ENCODE results near the gene MAP2K1. TPM values are rescaled to one million over a fixed set of nuclear protein-coding genes. Genes with fewer than 3 reads are reported as not detected.

Gene MAP2K1
- total and polyA plus RNA-seq, 2 donors (not counting 1 experiment from before 2014, with no cell fraction given): 32.9 to 40.0 TPM

DNA sequence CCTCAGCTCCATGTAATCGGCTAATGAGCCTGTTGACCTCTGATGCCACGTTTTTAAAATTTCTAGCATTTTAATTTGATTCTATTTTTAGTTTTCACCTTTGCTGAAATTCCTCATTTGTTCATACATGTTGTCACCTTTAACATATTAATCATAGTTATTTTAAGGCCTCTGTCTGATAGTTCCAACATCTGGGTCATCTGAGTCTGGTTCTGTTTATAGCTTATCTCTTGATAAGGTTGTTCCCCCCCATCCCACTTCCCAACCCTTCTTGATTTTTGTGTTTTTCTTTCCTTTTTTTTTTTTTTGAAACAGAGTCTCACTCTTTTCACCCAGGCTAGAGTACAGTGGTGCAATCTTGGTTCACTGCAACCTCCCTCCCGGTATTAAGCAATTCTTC, 36.4 kb downstream of the MAP2K1 start:
- no peak overlapping the region for H3K27ac ChIP-seq (ENCODE audit: insufficient read depth, low read length)
- no peaks in the 10 kb centered on the region for H3K4me1 ChIP-seq (ENCODE audit: control insufficient read depth, extremely low read depth, insufficient read depth, low read length)
- H4K20me1 ChIP-seq (ENCODE audit: control insufficient read depth, extremely low read depth, insufficient read depth, low read length): no peaks in the 10 kb centered on the region
- no peak overlapping the region for H2AFZ ChIP-seq (ENCODE audit: low read length)
- no peak overlapping the region for H3K9ac ChIP-seq (ENCODE audit: insufficient read depth, low read length)
- TF ChIP-seq, protein P1, sequence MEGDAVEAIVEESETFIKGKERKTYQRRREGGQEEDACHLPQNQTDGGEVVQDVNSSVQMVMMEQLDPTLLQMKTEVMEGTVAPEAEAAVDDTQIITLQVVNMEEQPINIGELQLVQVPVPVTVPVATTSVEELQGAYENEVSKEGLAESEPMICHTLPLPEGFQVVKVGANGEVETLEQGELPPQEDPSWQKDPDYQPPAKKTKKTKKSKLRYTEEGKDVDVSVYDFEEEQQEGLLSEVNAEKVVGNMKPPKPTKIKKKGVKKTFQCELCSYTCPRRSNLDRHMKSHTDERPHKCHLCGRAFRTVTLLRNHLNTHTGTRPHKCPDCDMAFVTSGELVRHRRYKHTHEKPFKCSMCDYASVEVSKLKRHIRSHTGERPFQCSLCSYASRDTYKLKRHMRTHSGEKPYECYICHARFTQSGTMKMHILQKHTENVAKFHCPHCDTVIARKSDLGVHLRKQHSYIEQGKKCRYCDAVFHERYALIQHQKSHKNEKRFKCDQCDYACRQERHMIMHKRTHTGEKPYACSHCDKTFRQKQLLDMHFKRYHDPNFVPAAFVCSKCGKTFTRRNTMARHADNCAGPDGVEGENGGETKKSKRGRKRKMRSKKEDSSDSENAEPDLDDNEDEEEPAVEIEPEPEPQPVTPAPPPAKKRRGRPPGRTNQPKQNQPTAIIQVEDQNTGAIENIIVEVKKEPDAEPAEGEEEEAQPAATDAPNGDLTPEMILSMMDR (conservative IDR thresholded peaks at IDR 0.05 in 1 of 2, IDR thresholded peaks at IDR 0.05 in 1 of 2; ENCODE audit: low read depth in 1 of 2, low read length in 2 of 2): no peak
- no peak for TF ChIP-seq EZH2 (IDR thresholded peaks at IDR 0.05; ENCODE audit: low read length, missing control alignments)
- no peaks in the 10 kb centered on the region for H3K36me3 ChIP-seq (ENCODE audit: control insufficient read depth, insufficient read depth, low read length)
- H3K4me2 ChIP-seq (ENCODE audit: extremely low read depth, insufficient read depth, low read length): no peak overlapping the region
- peaks cover 28% of the 10 kb centered on the region for H3K79me2 ChIP-seq (ENCODE audit: control insufficient read depth, insufficient read depth, low read length)
- H3K4me3 ChIP-seq (replicated peaks in 1 of 4; ENCODE audit: control extremely low read depth in 1 of 4, insufficient read depth in 1 of 4, low read depth in 3 of 4, low read length in 4 of 4): no peak overlapping the region
- DNase-seq (ENCODE audit: low read depth in 2 of 2): no peak
- no peaks in the 10 kb centered on the region for H3K9me3 ChIP-seq (ENCODE audit: control insufficient read depth, insufficient read depth, low read depth, low read length)
- H3K27me3 ChIP-seq (ENCODE audit: control insufficient read depth, insufficient read depth, low read length): no peaks in the 10 kb centered on the region

DNA sequence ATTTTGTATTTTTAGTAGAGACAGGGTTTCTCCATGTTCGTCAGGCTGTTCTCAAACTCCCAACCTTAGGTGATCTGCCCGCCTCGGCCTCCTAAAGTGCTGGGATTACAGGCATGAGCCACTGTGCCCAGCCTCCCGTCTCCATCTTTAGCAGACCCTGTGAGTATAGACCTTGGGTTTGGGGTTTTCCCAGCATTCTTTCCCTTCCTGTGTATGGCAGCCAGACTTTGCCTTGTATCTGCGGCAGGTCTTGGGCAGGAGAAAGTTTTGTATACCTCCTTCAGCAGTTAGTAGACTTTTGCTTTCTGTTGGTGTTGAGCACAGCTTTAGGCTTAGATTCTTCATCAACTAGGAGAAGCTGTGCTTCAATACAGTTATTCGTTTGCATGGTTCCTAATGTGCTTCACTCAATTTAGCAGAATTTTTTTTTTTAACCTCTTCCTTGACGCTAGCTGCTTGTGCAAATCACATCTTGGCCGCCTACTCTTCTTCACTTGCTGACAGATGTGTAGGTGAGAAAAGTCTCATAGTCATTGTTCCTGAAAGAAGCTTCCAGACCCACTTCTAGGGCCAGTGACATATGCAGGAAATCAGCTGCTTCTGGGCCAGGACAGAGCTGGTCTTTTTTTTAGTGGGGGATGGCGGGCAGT, 38.4 kb downstream of the MAP2K1 start:
- H2AFZ ChIP-seq (ENCODE audit: low read length): no peak overlapping the region

DNA sequence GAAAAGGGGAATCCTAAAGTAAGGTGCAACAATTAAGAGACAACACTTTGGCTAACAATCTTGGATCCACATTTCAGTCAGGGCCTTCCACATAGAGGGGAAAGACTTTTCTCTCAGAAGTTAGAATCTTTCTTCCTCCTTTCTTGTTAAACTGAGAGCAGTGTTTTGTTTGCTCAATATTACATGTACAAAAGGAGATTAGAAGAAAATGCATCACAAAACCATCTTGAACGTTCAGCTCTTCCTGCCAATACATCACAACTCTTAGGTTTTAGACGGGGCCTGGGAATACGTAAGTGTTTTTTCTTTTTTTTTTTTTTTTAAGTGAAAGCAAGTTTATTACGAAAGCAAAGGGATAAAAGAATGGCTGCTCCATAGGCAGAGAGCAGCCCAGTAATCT, 39.1 kb downstream of the MAP2K1 start:
- H3K9me3 ChIP-seq (ENCODE audit: control insufficient read depth, insufficient read depth, low read depth, low read length): no peaks in the 10 kb centered on the region
- H4K20me1 ChIP-seq (ENCODE audit: control insufficient read depth, extremely low read depth, insufficient read depth, low read length): no peaks in the 10 kb centered on the region
- no peak for DNase-seq (ENCODE audit: low read depth in 2 of 2)
- TF ChIP-seq, protein P1 (conservative IDR thresholded peaks at IDR 0.05 in 1 of 2, IDR thresholded peaks at IDR 0.05 in 1 of 2; ENCODE audit: low read depth in 1 of 2, low read length in 2 of 2): no peak
- TF ChIP-seq EZH2 (IDR thresholded peaks at IDR 0.05; ENCODE audit: low read length, missing control alignments): no peak
- H3K4me2 ChIP-seq (ENCODE audit: extremely low read depth, insufficient read depth, low read length): no peak overlapping the region
- H3K36me3 ChIP-seq (ENCODE audit: control insufficient read depth, insufficient read depth, low read length): no peaks in the 10 kb centered on the region
- H3K27ac ChIP-seq (ENCODE audit: insufficient read depth, low read length): no peak overlapping the region
- no peaks in the 10 kb centered on the region for H3K4me1 ChIP-seq (ENCODE audit: control insufficient read depth, extremely low read depth, insufficient read depth, low read length)
- H3K27me3 ChIP-seq (ENCODE audit: control insufficient read depth, insufficient read depth, low read length): no peaks in the 10 kb centered on the region
- H3K79me2 ChIP-seq (ENCODE audit: control insufficient read depth, insufficient read depth, low read length): peaks cover 31% of the 10 kb centered on the region
- no peak overlapping the region for H2AFZ ChIP-seq (ENCODE audit: low read length)
- no peak overlapping the region for H3K4me3 ChIP-seq (replicated peaks in 1 of 4; ENCODE audit: control extremely low read depth in 1 of 4, insufficient read depth in 1 of 4, low read depth in 3 of 4, low read length in 4 of 4)
- H3K9ac ChIP-seq (ENCODE audit: insufficient read depth, low read length): no peak overlapping the region

More for the DNA sequence above, 38.4 kb downstream of the MAP2K1 start:
- TF ChIP-seq, protein P1 (conservative IDR thresholded peaks at IDR 0.05 in 1 of 2, IDR thresholded peaks at IDR 0.05 in 1 of 2; ENCODE audit: low read depth in 1 of 2, low read length in 2 of 2): no peak
- no peak for TF ChIP-seq EZH2 (IDR thresholded peaks at IDR 0.05; ENCODE audit: low read length, missing control alignments)
- H3K36me3 ChIP-seq (ENCODE audit: control insufficient read depth, insufficient read depth, low read length): no peaks in the 10 kb centered on the region
- no peak overlapping the region for H3K4me2 ChIP-seq (ENCODE audit: extremely low read depth, insufficient read depth, low read length)
- no peak overlapping the region for H3K27ac ChIP-seq (ENCODE audit: insufficient read depth, low read length)
- no peaks in the 10 kb centered on the region for H3K4me1 ChIP-seq (ENCODE audit: control insufficient read depth, extremely low read depth, insufficient read depth, low read length)
- no peaks in the 10 kb centered on the region for H3K9me3 ChIP-seq (ENCODE audit: control insufficient read depth, insufficient read depth, low read depth, low read length)
- H3K79me2 ChIP-seq (ENCODE audit: control insufficient read depth, insufficient read depth, low read length): peaks cover 28% of the 10 kb centered on the region
- no peak overlapping the region for H3K9ac ChIP-seq (ENCODE audit: insufficient read depth, low read length)
- H4K20me1 ChIP-seq (ENCODE audit: control insufficient read depth, extremely low read depth, insufficient read depth, low read length): no peaks in the 10 kb centered on the region
- no peak for DNase-seq (ENCODE audit: low read depth in 2 of 2)
- H3K27me3 ChIP-seq (ENCODE audit: control insufficient read depth, insufficient read depth, low read length): no peaks in the 10 kb centered on the region
- H3K4me3 ChIP-seq (replicated peaks in 1 of 4; ENCODE audit: control extremely low read depth in 1 of 4, insufficient read depth in 1 of 4, low read depth in 3 of 4, low read length in 4 of 4): no peak overlapping the region

Measured in fibroblast of lung (primary cell).